Activated CD4-positive, alpha-beta T cell treated with anti-CD3 and anti-CD28 coated beads for 36 hours (primary cell): ENCODE measurements around the gene RASSF10. TPM values are rescaled to one million over a fixed set of nuclear protein-coding genes. Genes with fewer than 3 reads are reported as not detected.

ENCODE experiments used
- ATAC-seq: fragments of 200-7000 bp; cut with Tn5 transposase; one replicate; pipeline ENCODE4 v1.10.0; 2021; ENCODE audit warnings: mild to moderate bottlenecking, moderate library complexity
- CTCF ChIA-PET: fragments of 350-600 bp; sonication (Branson Sonifier 250); formaldehyde crosslinking; loops from one replicate; lab custom pipeline; 2021; ENCODE audit warnings: antibody characterized with exemption; lab: Charles Lee
- POLR2A ChIA-PET: fragments of 350-600 bp; sonication (Branson Sonifier 250); formaldehyde crosslinking; loops from one replicate; lab custom pipeline; 2021; ENCODE audit warnings: antibody characterized with exemption, inconsistent platforms; lab: Charles Lee
- DNase-seq: peaks from one replicate; pipeline ENCODE4 v3.0.0-alpha.2; 2020
- H3K27ac Mint-ChIP-seq: one replicate; pipeline ENCODE4 v1.8.0; 2021; ENCODE audit warnings: mixed read lengths
- H3K27me3 Mint-ChIP-seq: one replicate; pipeline ENCODE4 v1.8.0; 2021; ENCODE audit warnings: mixed read lengths
- H3K36me3 Mint-ChIP-seq: one replicate; pipeline ENCODE4 v1.8.0; 2021; ENCODE audit warnings: low read depth, mixed read lengths
- H3K4me1 Mint-ChIP-seq: one replicate; pipeline ENCODE4 v1.8.0; 2021; ENCODE audit warnings: mixed read lengths
- H3K4me3 Mint-ChIP-seq: one replicate; pipeline ENCODE4 v1.8.0; 2021; ENCODE audit warnings: mild to moderate bottlenecking, moderate library complexity, mixed read lengths
- H3K9me3 Mint-ChIP-seq: one replicate; pipeline ENCODE4 v1.8.0; 2021; ENCODE audit warnings: low read depth, mixed read lengths
- intact Hi-C, 2 experiments: fragments of 100-400 bp; cut with DNase I in 1 of 2; cut with micrococcal nuclease in 1 of 2; formaldehyde crosslinking; loops; one replicate each; pipeline versions ENCODE4 v1.14.2 to v1.15.1; 2022 to 2024; cut with DNase I, micrococcal nuclease
- total RNA-seq, 2 experiments: library from RNA; stranded (reverse); gene quantifications; one replicate each; pipeline ENCODE4 v1.2.3, GENCODE V29; 2021

The RASSF10 gene
- not detected for total RNA-seq

GRCh38 chr11:13008625-13009475 lies at the start of gene RASSF10:
Gene RASSF10 (plus strand): TSS chr11:13009316. CDS start chr11:13009577, 261 bp downstream.
- H3K4me3 Mint-ChIP-seq: no peak within 1 kb of the TSS
- peaks cover 70% of the 10 kb centered on the region for H3K27me3 Mint-ChIP-seq
- ATAC-seq: peak; percentile 60
- H3K4me1 Mint-ChIP-seq: no peaks in the 10 kb centered on the region
- no peak within 1 kb of the TSS for H3K27ac Mint-ChIP-seq
- no peaks in the 10 kb centered on the region for H3K9me3 Mint-ChIP-seq
- CTCF ChIA-PET: no interaction called here
- intact Hi-C loops: no loop called here
- DNase-seq: peak; percentile 37
- POLR2A ChIA-PET: no interaction called here
- H3K36me3 Mint-ChIP-seq: no peaks in the 10 kb centered on the region

- ATAC-seq: no peak
- Mint-ChIP-seq H3K36me3 (no peaks in the 10 kb centered on the region), H3K27me3 (peaks cover 18% of the 10 kb centered on the region), H3K4me1 (no peaks in the 10 kb centered on the region), H3K27ac (no peak overlapping the region), H3K4me3 (no peak overlapping the region), H3K9me3 (no peaks in the 10 kb centered on the region)
- CTCF ChIA-PET: interaction anchor here (0.7 to 1.1 kb wide), 2 partner anchors 14 to 376 kb away, joined by 3 read pairs; no protein-coding TSS in a partner anchor
- intact Hi-C loops: loop anchor here (5.0 kb wide), 2 partner anchors 191 to 276 kb away; no protein-coding TSS in a partner anchor
- POLR2A ChIA-PET: no interaction called here
- no peak for DNase-seq
These were observed 47.5 kb upstream of the RASSF10 start for GRCh38 chr11:12961615-12962014.

GRCh38 chr11:12962306-12962705 lies 46.8 kb upstream of the RASSF10 start:
- H3K9me3 Mint-ChIP-seq: no peaks in the 10 kb centered on the region
- no peak overlapping the region for H3K4me3 Mint-ChIP-seq
- DNase-seq (no peak), ATAC-seq (no peak)
- H3K36me3 Mint-ChIP-seq: no peaks in the 10 kb centered on the region
- intact Hi-C loops: loop anchor here (5.0 kb wide), 2 partner anchors 190 to 275 kb away; no protein-coding TSS in a partner anchor
- ChIA-PET CTCF (interaction anchor here (0.5 to 1.3 kb wide), 3 partner anchors 14 to 1698 kb away, joined by 3 to 6 read pairs (median 3); no protein-coding TSS in a partner anchor), POLR2A (no interaction called here)
- H3K27ac Mint-ChIP-seq: no peak overlapping the region
- no peaks in the 10 kb centered on the region for H3K4me1 Mint-ChIP-seq
- H3K27me3 Mint-ChIP-seq: peaks cover 20% of the 10 kb centered on the region

GRCh38 chr11:12963051-12963450 lies 46.1 kb upstream of the RASSF10 start:
- ChIA-PET CTCF (interaction anchor here (0.8 to 1.4 kb wide), 6 partner anchors 16 to 380 kb away, joined by 3 to 6 read pairs (median 4); no protein-coding TSS in a partner anchor), POLR2A (no interaction called here)
- ATAC-seq: no peak
- no peaks in the 10 kb centered on the region for H3K36me3 Mint-ChIP-seq
- H3K27ac Mint-ChIP-seq: no peak overlapping the region
- no peaks in the 10 kb centered on the region for H3K4me1 Mint-ChIP-seq
- H3K9me3 Mint-ChIP-seq: no peaks in the 10 kb centered on the region
- peaks cover 20% of the 10 kb centered on the region for H3K27me3 Mint-ChIP-seq
- DNase-seq: no peak
- intact Hi-C loops: loop anchor here (5.0 kb wide), 2 partner anchors 189 to 274 kb away; no protein-coding TSS in a partner anchor
- no peak overlapping the region for H3K4me3 Mint-ChIP-seq

- CTCF ChIA-PET: interaction anchor here (0.6 to 2.1 kb wide), 18 partner anchors 9 to 633 kb away, joined by 3 to 10 read pairs (median 4); no protein-coding TSS in a partner anchor
- no peaks in the 10 kb centered on the region for H3K4me1 Mint-ChIP-seq
- no peak overlapping the region for H3K27ac Mint-ChIP-seq
- peaks cover 22% of the 10 kb centered on the region for H3K27me3 Mint-ChIP-seq
- intact Hi-C loops: loop anchor here (1.0 to 5.0 kb wide), 7 partner anchors 188 to 501 kb away; no protein-coding TSS in a partner anchor
- no peaks in the 10 kb centered on the region for H3K9me3 Mint-ChIP-seq
- POLR2A ChIA-PET: no interaction called here
- DNase-seq (peak; percentile 78), ATAC-seq (peak; percentile 89)
- H3K36me3 Mint-ChIP-seq: no peaks in the 10 kb centered on the region
- no peak overlapping the region for H3K4me3 Mint-ChIP-seq
These were observed 45.2 kb upstream of the RASSF10 start for GRCh38 chr11:12963792-12964536.

GRCh38 chr11:12964650-12965049 lies 44.5 kb upstream of the RASSF10 start:
- H3K4me3 Mint-ChIP-seq: no peak overlapping the region
- ChIA-PET CTCF (interaction anchor here (0.6 to 2.1 kb wide), 8 partner anchors 9 to 633 kb away, joined by 3 to 8 read pairs (median 6); no protein-coding TSS in a partner anchor), POLR2A (no interaction called here)
- H3K27ac Mint-ChIP-seq: no peak overlapping the region
- ATAC-seq (no peak), DNase-seq (no peak)
- peaks cover 22% of the 10 kb centered on the region for H3K27me3 Mint-ChIP-seq
- no peaks in the 10 kb centered on the region for H3K9me3 Mint-ChIP-seq
- H3K36me3 Mint-ChIP-seq: no peaks in the 10 kb centered on the region
- intact Hi-C loops: loop anchor here (1.0 to 5.0 kb wide), 7 partner anchors 188 to 500 kb away; no protein-coding TSS in a partner anchor
- no peaks in the 10 kb centered on the region for H3K4me1 Mint-ChIP-seq

- no peaks in the 10 kb centered on the region for H3K9me3 Mint-ChIP-seq
- CTCF ChIA-PET: interaction anchor here (0.8 to 2.1 kb wide), 4 partner anchors 15 to 419 kb away, joined by 3 to 8 read pairs (median 3); no protein-coding TSS in a partner anchor
- H3K27ac Mint-ChIP-seq: no peak overlapping the region
- H3K36me3 Mint-ChIP-seq: no peaks in the 10 kb centered on the region
- intact Hi-C loops: no loop called here
- ATAC-seq (no peak), DNase-seq (no peak)
- no peaks in the 10 kb centered on the region for H3K4me1 Mint-ChIP-seq
- peaks cover 22% of the 10 kb centered on the region for H3K27me3 Mint-ChIP-seq
- POLR2A ChIA-PET: no interaction called here
- H3K4me3 Mint-ChIP-seq: no peak overlapping the region
These were observed 43.1 kb upstream of the RASSF10 start for GRCh38 chr11:12966002-12966401.

- no peak overlapping the region for H3K27ac Mint-ChIP-seq
- no peak for ATAC-seq
- H3K36me3 Mint-ChIP-seq: no peaks in the 10 kb centered on the region
- ChIA-PET POLR2A (no interaction called here), CTCF (no interaction called here)
- H3K4me3 Mint-ChIP-seq: no peak overlapping the region
- DNase-seq: no peak
- intact Hi-C loops: no loop called here
- no peaks in the 10 kb centered on the region for H3K9me3 Mint-ChIP-seq
- peaks cover 14% of the 10 kb centered on the region for H3K27me3 Mint-ChIP-seq
- no peaks in the 10 kb centered on the region for H3K4me1 Mint-ChIP-seq
These were observed 41.0 kb upstream of the RASSF10 start for GRCh38 chr11:12968101-12968500.

- H3K9me3 Mint-ChIP-seq: no peaks in the 10 kb centered on the region
- no peak for DNase-seq
- no peaks in the 10 kb centered on the region for H3K36me3 Mint-ChIP-seq
- H3K27ac Mint-ChIP-seq: no peak overlapping the region
- no peaks in the 10 kb centered on the region for H3K4me1 Mint-ChIP-seq
- POLR2A ChIA-PET: no interaction called here
- H3K4me3 Mint-ChIP-seq: no peak overlapping the region
- CTCF ChIA-PET: no interaction called here
- intact Hi-C loops: no loop called here
- H3K27me3 Mint-ChIP-seq: peaks cover 12% of the 10 kb centered on the region
- ATAC-seq: no peak
These were observed 40.3 kb upstream of the RASSF10 start for GRCh38 chr11:12968826-12969225.

- Mint-ChIP-seq H3K36me3 (no peaks in the 10 kb centered on the region), H3K27ac (no peak overlapping the region), H3K4me3 (no peak overlapping the region), H3K9me3 (no peaks in the 10 kb centered on the region), H3K27me3 (peaks cover 4% of the 10 kb centered on the region), H3K4me1 (no peaks in the 10 kb centered on the region)
- intact Hi-C loops: no loop called here
- ChIA-PET CTCF (no interaction called here), POLR2A (no interaction called here)
- ATAC-seq: no peak
- DNase-seq: no peak
These were observed 37.2 kb upstream of the RASSF10 start for GRCh38 chr11:12971955-12972354.

GRCh38 chr11:12973528-12974181 lies 35.5 kb upstream of the RASSF10 start:
- Mint-ChIP-seq H3K27me3 (peaks cover 3% of the 10 kb centered on the region), H3K27ac (no peak overlapping the region), H3K9me3 (no peaks in the 10 kb centered on the region), H3K4me3 (no peak overlapping the region), H3K4me1 (no peaks in the 10 kb centered on the region), H3K36me3 (no peaks in the 10 kb centered on the region)
- CTCF ChIA-PET: interaction anchor here (0.6 to 1.2 kb wide), 3 partner anchors 10 to 431 kb away, joined by 3 to 5 read pairs (median 3); no protein-coding TSS in a partner anchor
- POLR2A ChIA-PET: no interaction called here
- ATAC-seq: no peak
- DNase-seq: no peak
- intact Hi-C loops: no loop called here
